Naive thymus-derived CD4-positive, alpha-beta T cell (primary cell): ENCODE measurements around the gene ZNHIT2. TPM values are rescaled to one million over a fixed set of nuclear protein-coding genes. Genes with fewer than 3 reads are reported as not detected.
A peak's percentile ranks its signal among the peaks of the same experiment; 100 is the strongest.

Source experiments
- ATAC-seq: fragments of 150-1000 bp; cut with Tn5 transposase; 2 replicates; pipeline ENCODE4 v1.10.0; 2021; ENCODE audit warnings: mild to moderate bottlenecking, moderate library complexity
- CTCF ChIA-PET: fragments of 350-600 bp; sonication (Branson Sonifier 250); formaldehyde crosslinking; loops from one replicate; lab custom pipeline; 2021; ENCODE audit warnings: antibody characterized with exemption; lab: Charles Lee
- POLR2A ChIA-PET: fragments of 350-600 bp; sonication (Branson Sonifier 250); formaldehyde crosslinking; loops from one replicate; lab custom pipeline; 2021; ENCODE audit warnings: antibody characterized with exemption, inconsistent platforms; lab: Charles Lee
- DNase-seq, 9 donors: peaks; one replicate each; pipeline versions ENCODE4 v3.0.0 to v3.0.0-alpha.2; 2020 to 2022; ENCODE audit warnings: mixed read lengths in 1 of 9
- H3K27ac ChIP-seq: one replicate; pipeline ENCODE4 v1.7.0; 2013; ENCODE audit warnings: mild to moderate bottlenecking, low read depth, low read length, moderate library complexity
- H3K27me3 ChIP-seq, 2 donors: one replicate each; pipeline ENCODE4 v1.7.0; 2013; ENCODE audit warnings: low read length in 2 of 2, mild to moderate bottlenecking in 2 of 2, moderate library complexity in 2 of 2; ENCODE audit not compliant: control insufficient read depth in 2 of 2, insufficient read depth in 2 of 2
- H3K36me3 ChIP-seq, 3 experiments: 1 replicate in 2 of 3; 2 replicates in 1 of 3; pipeline ENCODE4 v1.7.0; 2013; ENCODE audit warnings: low read length in 3 of 3, mild to moderate bottlenecking in 3 of 3, moderate library complexity in 1 of 3; ENCODE audit not compliant: insufficient read depth in 3 of 3, control insufficient read depth in 2 of 3
- H3K4me1 ChIP-seq, 2 donors: one replicate each; pipeline ENCODE4 v1.7.0; 2013; ENCODE audit warnings: low read length in 2 of 2, mild to moderate bottlenecking in 2 of 2, moderate library complexity in 1 of 2; ENCODE audit not compliant: control insufficient read depth in 2 of 2, insufficient read depth in 2 of 2
- H3K4me3 ChIP-seq: 2 replicates; pipeline ENCODE4 v1.7.0; 2013; ENCODE audit warnings: mild to moderate bottlenecking, low read length
- H3K9me3 ChIP-seq, 3 experiments: 1 replicate in 2 of 3; 2 replicates in 1 of 3; pipeline ENCODE4 v1.7.0; 2013; ENCODE audit warnings: low read length in 3 of 3; ENCODE audit not compliant: control insufficient read depth in 2 of 3
- H3K27ac Mint-ChIP-seq, 9 donors: one replicate each; pipeline ENCODE4 v1.8.0; 2020 to 2022; ENCODE audit warnings: mixed read lengths in 9 of 9, mild to moderate bottlenecking in 8 of 9, moderate library complexity in 5 of 9, inconsistent platforms in 2 of 9
- H3K27me3 Mint-ChIP-seq, 5 donors: one replicate each; pipeline ENCODE4 v1.8.0; 2021 to 2022; ENCODE audit warnings: mixed read lengths in 5 of 5, mild to moderate bottlenecking in 1 of 5
- H3K36me3 Mint-ChIP-seq, 5 donors: one replicate each; pipeline ENCODE4 v1.8.0; 2020 to 2022; ENCODE audit warnings: mixed read lengths in 5 of 5, mild to moderate bottlenecking in 3 of 5, inconsistent platforms in 1 of 5
- H3K4me1 Mint-ChIP-seq, 7 donors: one replicate each; pipeline ENCODE4 v1.8.0; 2020 to 2022; ENCODE audit warnings: mixed read lengths in 7 of 7, mild to moderate bottlenecking in 3 of 7, inconsistent platforms in 1 of 7
- H3K4me3 Mint-ChIP-seq, 10 donors: one replicate each; pipeline ENCODE4 v1.8.0; 2020 to 2022; ENCODE audit warnings: mild to moderate bottlenecking in 10 of 10, mixed read lengths in 10 of 10, moderate library complexity in 6 of 10, inconsistent platforms in 2 of 10
- H3K9me3 Mint-ChIP-seq, 11 donors: one replicate each; pipeline ENCODE4 v1.8.0; 2020 to 2022; ENCODE audit warnings: mixed read lengths in 11 of 11, mild to moderate bottlenecking in 4 of 11, inconsistent platforms in 1 of 11, moderate library complexity in 1 of 11
- intact Hi-C, 2 donors: fragments of 100-400 bp; cut with micrococcal nuclease; formaldehyde crosslinking; loops; one replicate each; pipeline ENCODE4 v1.15.1; 2023
- polyA plus RNA-seq, 2 donors: library from polyadenylated mRNA; unstranded; fragments of 300-500 nt; fragmentation: Illumina TruSeq; gene quantifications; one replicate each; pipeline ENCODE4 v1.2.3, GENCODE V29; 2021
- total RNA-seq, 6 experiments: library from RNA in 5 of 6; stranded (reverse) in 5 of 6; gene quantifications; 1 replicate in 5 of 6; 2 replicates in 1 of 6; pipeline ENCODE4 v1.2.3 and lab custom pipeline; 2021 to 2026

ZNHIT2 gene
- total and polyA plus RNA-seq, 7 experiments from 2014 or later = 9.9 to 35.6 (median 14.3) TPM

GRCh38 chr11:65109231-65110198, 8.0 kb downstream of the ZNHIT2 start:
- Mint-ChIP-seq H3K9me3 (no peaks in the 10 kb centered on the region), H3K27me3 (no peaks in the 10 kb centered on the region), H3K4me1 (peaks cover 28 to 45% (median 38%) of the 10 kb centered on the region in 7 donors), H3K4me3 (no peak overlapping the region), H3K27ac (peak overlapping the region in 8 of 9 donors; percentile 50 to 100 (median 88)), H3K36me3 (peaks cover 0 to 15% (median 8%) of the 10 kb centered on the region in 5 donors)
- Histone ChIP-seq H3K4me1 (peaks cover 21 to 23% of the 10 kb centered on the region in 2 donors), H3K27ac (peak overlapping the region; percentile 70), H3K9me3 (no peaks in the 10 kb centered on the region), H3K36me3 (peaks cover 0 to 46% (median 4%) of the 10 kb centered on the region in 3 experiments), H3K27me3 (no peaks in the 10 kb centered on the region), H3K4me3 (no peak overlapping the region)
- ATAC-seq (no peak), DNase-seq (no peak)
- ChIA-PET CTCF (interaction anchor here (0.5 to 4.1 kb wide), 10 partner anchors 8 to 294 kb away, joined by 3 to 48 read pairs (median 4); partner anchors contain the start of genes CAPN1, FAU and MRPL49), POLR2A (interaction anchor here (1.0 to 7.5 kb wide), 12 partner anchors 9 to 400 kb away, joined by 3 to 98 read pairs (median 4); partner anchors contain the start of genes ARL2, CAPN1, DPF2 and FAU)
- intact Hi-C loops = loop anchor here (1.0 to 10.0 kb wide), 15 partner anchors 9 to 403 kb away; partner anchors contain the start of genes CAPN1 (in 2 of the 2), ARL2 (in 1 of the 2), CDC42EP2 (in 1 of the 2) and CDCA5 (in 1 of the 2)

GRCh38 chr11:65108469-65109123, 8.9 kb downstream of the ZNHIT2 start:
- no peak overlapping the region for H3K27ac Mint-ChIP-seq
- intact Hi-C loops = no loop called here
- peaks cover 0 to 15% (median 9%) of the 10 kb centered on the region in 5 donors for H3K36me3 Mint-ChIP-seq
- DNase-seq (no peak), ATAC-seq (no peak)
- ChIA-PET POLR2A (interaction anchor here (0.6 to 7.5 kb wide), 4 partner anchors 9 to 23 kb away, joined by 3 to 98 read pairs (median 40); partner anchors contain the start of genes FAU, MRPL49, VPS51 and ZNHIT2), CTCF (interaction anchor here (0.6 to 1.2 kb wide), 2 partner anchors 17 to 620 kb away, joined by 3 read pairs; no protein-coding TSS in a partner anchor)
- H3K4me1 Mint-ChIP-seq = peaks cover 30 to 41% (median 33%) of the 10 kb centered on the region in 7 donors
- Histone ChIP-seq H3K4me3 (no peak overlapping the region), H3K27ac (no peak overlapping the region), H3K27me3 (no peaks in the 10 kb centered on the region), H3K9me3 (no peaks in the 10 kb centered on the region), H3K4me1 (peaks cover 19 to 22% of the 10 kb centered on the region in 2 donors), H3K36me3 (peaks cover 0 to 47% (median 4%) of the 10 kb centered on the region in 3 experiments)
- no peak overlapping the region for H3K4me3 Mint-ChIP-seq
- H3K27me3 Mint-ChIP-seq = no peaks in the 10 kb centered on the region
- H3K9me3 Mint-ChIP-seq = no peaks in the 10 kb centered on the region

GRCh38 chr11:65107751-65108468, 9.6 kb downstream of the ZNHIT2 start:
- no peaks in the 10 kb centered on the region for H3K27me3 Mint-ChIP-seq
- H3K36me3 Mint-ChIP-seq = peaks cover 0 to 18% (median 9%) of the 10 kb centered on the region in 5 donors
- CTCF ChIA-PET = interaction anchor here (0.6 kb wide), 1 partner anchor 620 kb away, joined by 3 read pairs; no protein-coding TSS in a partner anchor

DNA sequence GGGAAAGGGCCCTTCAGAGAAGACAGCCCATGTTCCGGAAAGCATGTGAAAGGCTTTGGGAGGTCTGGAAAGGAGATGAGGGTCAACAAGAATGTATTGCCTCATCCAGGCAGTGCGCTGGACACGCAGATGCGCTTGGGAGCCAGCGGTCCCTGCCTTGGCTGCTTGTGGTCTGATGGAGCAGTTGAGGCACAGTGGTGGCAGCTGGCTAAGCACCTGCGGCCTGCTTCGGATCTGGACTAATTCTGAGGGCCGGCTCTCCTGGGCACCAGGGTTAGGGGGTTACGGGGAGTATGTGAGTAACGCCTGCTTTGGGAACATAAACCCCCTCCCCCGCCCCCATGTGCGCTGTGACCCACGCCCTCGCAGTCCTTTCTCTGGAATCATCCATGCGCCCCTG, 10.4 kb downstream of the ZNHIT2 start:
- H3K27me3 Mint-ChIP-seq = no peaks in the 10 kb centered on the region
- peak overlapping the region in 1 of 9 donors; percentile 52 for H3K27ac Mint-ChIP-seq
- Histone ChIP-seq H3K9me3 (no peaks in the 10 kb centered on the region), H3K4me3 (no peak overlapping the region), H3K36me3 (peaks cover 0 to 53% (median 4%) of the 10 kb centered on the region in 3 experiments), H3K4me1 (peaks cover 13% of the 10 kb centered on the region in 2 donors), H3K27ac (no peak overlapping the region), H3K27me3 (no peaks in the 10 kb centered on the region)
- no peak for DNase-seq
- no peak for ATAC-seq
- peaks cover 0 to 18% (median 9%) of the 10 kb centered on the region in 5 donors for H3K36me3 Mint-ChIP-seq
- no peak overlapping the region for H3K4me3 Mint-ChIP-seq
- ChIA-PET CTCF (no interaction called here), POLR2A (interaction anchor here (1.0 to 7.5 kb wide), 2 partner anchors 15 to 84 kb away, joined by 3 to 98 read pairs; partner anchors contain the start of genes FAU and MRPL49)
- intact Hi-C loops = no loop called here
- no peaks in the 10 kb centered on the region for H3K9me3 Mint-ChIP-seq
- peaks cover 26 to 35% (median 33%) of the 10 kb centered on the region in 7 donors for H3K4me1 Mint-ChIP-seq

More at GRCh38 chr11:65107751-65108468, 9.6 kb downstream of the ZNHIT2 start:
- Mint-ChIP-seq H3K9me3 (no peaks in the 10 kb centered on the region), H3K27ac (no peak overlapping the region), H3K4me1 (peaks cover 28 to 35% (median 33%) of the 10 kb centered on the region in 7 donors), H3K4me3 (no peak overlapping the region)
- Histone ChIP-seq H3K36me3 (peaks cover 0 to 47% (median 4%) of the 10 kb centered on the region in 3 experiments), H3K27ac (no peak overlapping the region), H3K27me3 (no peaks in the 10 kb centered on the region), H3K9me3 (no peaks in the 10 kb centered on the region), H3K4me3 (no peak overlapping the region), H3K4me1 (peaks cover 13 to 15% of the 10 kb centered on the region in 2 donors)
- POLR2A ChIA-PET = interaction anchor here (0.6 to 7.5 kb wide), 4 partner anchors 9 to 24 kb away, joined by 3 to 98 read pairs (median 40); partner anchors contain the start of genes FAU, MRPL49, VPS51 and ZNHIT2
- intact Hi-C loops = no loop called here
- no peak for DNase-seq
- no peak for ATAC-seq

- intact Hi-C loops = no loop called here
- Mint-ChIP-seq H3K4me1 (peaks cover 8 to 26% (median 12%) of the 10 kb centered on the region in 7 donors), H3K27me3 (no peaks in the 10 kb centered on the region), H3K9me3 (no peaks in the 10 kb centered on the region), H3K36me3 (peaks cover 0 to 22% (median 8%) of the 10 kb centered on the region in 5 donors), H3K27ac (peak overlapping the region in 1 of 9 donors; percentile 49), H3K4me3 (no peak overlapping the region)
- H3K36me3 ChIP-seq = peaks cover 0 to 55% (median 4%) of the 10 kb centered on the region in 3 experiments
- DNase-seq = no peak
- ATAC-seq = no peak
- POLR2A ChIA-PET = interaction anchor here (0.7 to 1.5 kb wide), 4 partner anchors 31 to 1734 kb away, joined by 3 read pairs; no protein-coding TSS in a partner anchor
- no peaks in the 10 kb centered on the region for H3K27me3 ChIP-seq
- CTCF ChIA-PET = interaction anchor here (1.3 kb wide), 1 partner anchor 13 kb away, joined by 5 read pairs; the partner anchor contains the start of gene ZNHIT2
- H3K9me3 ChIP-seq = no peaks in the 10 kb centered on the region
- no peak overlapping the region for H3K27ac ChIP-seq
- no peaks in the 10 kb centered on the region for H3K4me1 ChIP-seq
- H3K4me3 ChIP-seq = no peak overlapping the region
These were observed 12.9 kb downstream of the ZNHIT2 start for GRCh38 chr11:65104628-65105027.
